Epidermal melanocyte (primary cell): ENCODE results near the gene OOSP2.

Source experiments
- DNase-seq: peaks from one replicate; pipeline ENCODE4 v3.0.0; 2011; ENCODE audit warnings: low spot score; ENCODE audit not compliant: insufficient read length

OOSP2 gene

GRCh38 chr11:60078745-60079144 is 38.5 kb downstream of the OOSP2 start:
- DNase-seq: no peak

DNA sequence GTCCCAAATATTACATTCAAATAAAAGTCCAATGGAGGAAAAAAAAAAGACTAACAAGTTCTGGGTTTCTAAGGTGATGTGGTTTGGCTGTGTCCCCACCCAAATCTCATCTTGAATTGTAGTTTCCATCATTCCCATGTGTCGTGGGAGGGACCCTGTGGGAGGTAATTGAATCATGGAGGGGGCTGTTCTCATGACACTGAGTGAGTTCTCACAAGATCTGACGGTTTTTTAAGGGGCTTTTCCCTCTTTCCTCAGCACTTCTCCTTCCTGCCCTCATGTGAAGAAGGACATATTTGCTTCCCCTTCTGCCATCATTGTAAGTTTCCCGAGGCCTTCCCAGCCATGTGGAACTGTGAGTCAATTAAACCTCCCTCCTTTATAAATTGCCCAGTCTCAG is 40.3 kb downstream of the OOSP2 start:
- DNase-seq: no peak

GRCh38 chr11:60084631-60085273 is 44.5 kb downstream of the OOSP2 start:
- DNase-seq: no peak

DNA sequence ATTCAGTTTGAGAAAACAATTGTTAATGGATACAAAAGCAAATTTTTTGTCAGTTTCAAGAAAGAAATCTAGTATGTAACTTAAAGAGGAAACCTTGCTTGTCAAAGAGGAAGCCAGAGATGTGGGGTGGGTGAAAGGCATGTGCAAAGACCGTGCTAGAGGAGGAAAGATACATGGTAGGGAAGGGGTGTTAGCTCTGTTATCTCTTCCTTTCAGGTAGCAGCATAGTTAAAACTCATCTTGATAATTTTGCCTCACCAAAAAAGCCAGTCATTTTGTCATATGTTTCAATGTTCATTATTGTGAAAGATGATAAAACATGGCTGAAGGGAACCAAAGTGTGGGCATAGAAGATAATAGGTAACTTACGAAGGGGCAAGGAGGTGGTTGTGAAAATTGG is 45.7 kb downstream of the OOSP2 start:
- DNase-seq: no peak

GRCh38 chr11:60087239-60087638 is 47.0 kb downstream of the OOSP2 start:
- DNase-seq: no peak

GRCh38 chr11:60088364-60088763 is 48.2 kb downstream of the OOSP2 start, which contains the start of gene MS4A2:
Gene MS4A2, plus strand, starts transcription at chr11:60088664. Its CDS starts 102 bp downstream, at chr11:60088766.
- DNase-seq: no peak

GRCh38 chr11:60095477-60096120 is 55.4 kb downstream of the OOSP2 start:
- no peak for DNase-seq

GRCh38 chr11:60097189-60097588 is 57.0 kb downstream of the OOSP2 start:
- no peak for DNase-seq
